CD14-positive monocyte (primary cell): ENCODE results near the gene TBCEL. TPM values are rescaled to one million over a fixed set of nuclear protein-coding genes. Genes with fewer than 3 reads are reported as not detected.
A peak's percentile ranks its signal among the peaks of the same experiment; 100 is the strongest.

Experiments used
- DNase-seq, 3 donors: peaks; one replicate each; pipeline ENCODE4 v3.0.0-alpha.2; 2011 to 2022
- H2AFZ ChIP-seq: 2 replicates; pipeline ENCODE4 v1.6.0; 2012; ENCODE audit warnings: mild to moderate bottlenecking, low read depth, low read length, inconsistent platforms; ENCODE audit not compliant: insufficient read depth, poor library complexity, severe bottlenecking
- H3K27ac ChIP-seq, 2 donors: 1 replicate in 1 of 2; 2 replicates in 1 of 2; pipeline ENCODE4 v1.5.1; 2012 to 2013; ENCODE audit warnings: low read length in 2 of 2, control low read depth in 1 of 2, inconsistent platforms in 1 of 2, low read depth in 1 of 2, mild to moderate bottlenecking in 1 of 2
- H3K27me3 ChIP-seq, 2 donors: one replicate each; pipeline versions ENCODE4 v1.6.0 to v1.6.1; 2011 to 2013; ENCODE audit warnings: low read length in 2 of 2; ENCODE audit not compliant: control insufficient read depth in 2 of 2, insufficient read depth in 2 of 2
- H3K36me3 ChIP-seq, 2 donors: replicated peaks in 1 of 2; 1 replicate in 1 of 2; 2 replicates in 1 of 2; pipeline versions ENCODE4 v1.5.1 to v1.6.1; 2012 to 2013; ENCODE audit warnings: low read length in 2 of 2, control low read depth in 1 of 2, inconsistent platforms in 1 of 2, mild to moderate bottlenecking in 1 of 2; ENCODE audit not compliant: insufficient read depth in 2 of 2, control insufficient read depth in 1 of 2
- H3K4me1 ChIP-seq, 2 donors: 1 replicate in 1 of 2; 2 replicates in 1 of 2; pipeline versions ENCODE4 v1.5.1 to v1.6.1; 2012 to 2013; ENCODE audit warnings: low read length in 2 of 2, control low read depth in 1 of 2, inconsistent platforms in 1 of 2, mild to moderate bottlenecking in 1 of 2, moderate library complexity in 1 of 2; ENCODE audit not compliant: insufficient read depth in 2 of 2, control insufficient read depth in 1 of 2
- H3K4me2 ChIP-seq: replicated peaks from 2 replicates; pipeline ENCODE3; 2012; ENCODE audit warnings: low read length, moderate library complexity, mild to moderate bottlenecking; ENCODE audit not compliant: poor library complexity, severe bottlenecking; ENCODE audit errors: extremely low read depth
- H3K4me3 ChIP-seq, 3 experiments: fragments of 200-600 bp in 1 of 3; sonication (generic) in 1 of 3; replicated peaks in 1 of 3; 1 replicate in 2 of 3; 2 replicates in 1 of 3; pipeline ENCODE4 v1.5.1; 2011 to 2013; ENCODE audit warnings: low read length in 3 of 3, mild to moderate bottlenecking in 3 of 3, control low read depth in 2 of 3, low read depth in 2 of 3, inconsistent platforms in 1 of 3, moderate library complexity in 1 of 3
- H3K79me2 ChIP-seq: 2 replicates; pipeline ENCODE4 v1.6.0; 2012; ENCODE audit warnings: mild to moderate bottlenecking, control low read depth, inconsistent platforms, low read length, moderate library complexity; ENCODE audit not compliant: insufficient read depth
- H3K9ac ChIP-seq: 2 replicates; pipeline ENCODE4 v1.6.0; 2017; ENCODE audit warnings: low read length, mild to moderate bottlenecking; ENCODE audit not compliant: insufficient read depth, poor library complexity, severe bottlenecking
- H3K9me3 ChIP-seq, 2 donors: replicated peaks in 1 of 2; 1 replicate in 1 of 2; 2 replicates in 1 of 2; pipeline versions ENCODE4 v1.5.1 to v1.6.1; 2012 to 2013; ENCODE audit warnings: low read length in 2 of 2, control low read depth in 1 of 2; ENCODE audit not compliant: control insufficient read depth in 1 of 2, insufficient read depth in 1 of 2
- H4K20me1 ChIP-seq: 2 replicates; pipeline ENCODE4 v1.6.0; 2012; ENCODE audit warnings: mild to moderate bottlenecking, low read length, control low read depth, moderate library complexity; ENCODE audit not compliant: insufficient read depth
- H3K27ac Mint-ChIP-seq, 7 donors: one replicate each; pipeline ENCODE4 v1.8.0; 2020; ENCODE audit warnings: mild to moderate bottlenecking in 7 of 7, mixed read lengths in 7 of 7, moderate library complexity in 6 of 7, inconsistent platforms in 2 of 7
- H3K27me3 Mint-ChIP-seq, 3 donors: one replicate each; pipeline ENCODE4 v1.8.0; 2021 to 2022; ENCODE audit warnings: low read depth in 3 of 3, mild to moderate bottlenecking in 3 of 3, mixed read lengths in 3 of 3, moderate library complexity in 3 of 3, inconsistent platforms in 1 of 3
- H3K36me3 Mint-ChIP-seq, 2 donors: one replicate each; pipeline ENCODE4 v1.8.0; 2020; ENCODE audit warnings: mixed read lengths in 2 of 2, inconsistent platforms in 1 of 2, mild to moderate bottlenecking in 1 of 2
- H3K4me1 Mint-ChIP-seq: one replicate; pipeline ENCODE4 v1.8.0; 2020; ENCODE audit warnings: mild to moderate bottlenecking, mixed read lengths
- H3K4me3 Mint-ChIP-seq, 2 donors: one replicate each; pipeline ENCODE4 v1.8.0; 2020; ENCODE audit warnings: mild to moderate bottlenecking in 2 of 2, mixed read lengths in 2 of 2, moderate library complexity in 1 of 2
- H3K9me3 Mint-ChIP-seq, 7 donors: one replicate each; pipeline ENCODE4 v1.8.0; 2020 to 2022; ENCODE audit warnings: mixed read lengths in 7 of 7, mild to moderate bottlenecking in 6 of 7, moderate library complexity in 6 of 7, inconsistent platforms in 2 of 7
- WGBS: methylation state at CpG from one replicate; pipeline ENCODE4 v1.1.5; 2013; ENCODE audit warnings: missing lambda C conversion rate; ENCODE audit not compliant: insufficient coverage; 5-methylcytosine and 5-hydroxymethylcytosine counted together
- intact Hi-C, 2 donors: fragments of 100-400 bp; cut with micrococcal nuclease; formaldehyde crosslinking; loops; one replicate each; pipeline versions ENCODE4 v1.15.0 to v1.15.1; 2023
- polyA plus RNA-seq, 3 donors: library from polyadenylated mRNA; depleted of rRNA in 1 of 3; unstranded in 2 of 3; stranded (reverse) in 1 of 3; fragments of 300-500 nt in 2 of 3; fragments of >200 nt in 1 of 3; fragmentation: Illumina TruSeq in 2 of 3; gene quantifications; 1 replicate in 2 of 3; 2 replicates in 1 of 3; pipeline ENCODE4 v1.2.3, GENCODE V29; 2012 to 2021
- TF ChIP-seq, protein P1 (sequence below): fragments of 200-600 bp; IDR thresholded peaks from one replicate; pipeline ENCODE4 v1.8.0; 2022; ENCODE audit warnings: antibody characterized with exemption, mild to moderate bottlenecking

Gene TBCEL
- polyA plus RNA-seq, 3 donors = 3.9 to 6.5 (median 5.0) TPM

DNA sequence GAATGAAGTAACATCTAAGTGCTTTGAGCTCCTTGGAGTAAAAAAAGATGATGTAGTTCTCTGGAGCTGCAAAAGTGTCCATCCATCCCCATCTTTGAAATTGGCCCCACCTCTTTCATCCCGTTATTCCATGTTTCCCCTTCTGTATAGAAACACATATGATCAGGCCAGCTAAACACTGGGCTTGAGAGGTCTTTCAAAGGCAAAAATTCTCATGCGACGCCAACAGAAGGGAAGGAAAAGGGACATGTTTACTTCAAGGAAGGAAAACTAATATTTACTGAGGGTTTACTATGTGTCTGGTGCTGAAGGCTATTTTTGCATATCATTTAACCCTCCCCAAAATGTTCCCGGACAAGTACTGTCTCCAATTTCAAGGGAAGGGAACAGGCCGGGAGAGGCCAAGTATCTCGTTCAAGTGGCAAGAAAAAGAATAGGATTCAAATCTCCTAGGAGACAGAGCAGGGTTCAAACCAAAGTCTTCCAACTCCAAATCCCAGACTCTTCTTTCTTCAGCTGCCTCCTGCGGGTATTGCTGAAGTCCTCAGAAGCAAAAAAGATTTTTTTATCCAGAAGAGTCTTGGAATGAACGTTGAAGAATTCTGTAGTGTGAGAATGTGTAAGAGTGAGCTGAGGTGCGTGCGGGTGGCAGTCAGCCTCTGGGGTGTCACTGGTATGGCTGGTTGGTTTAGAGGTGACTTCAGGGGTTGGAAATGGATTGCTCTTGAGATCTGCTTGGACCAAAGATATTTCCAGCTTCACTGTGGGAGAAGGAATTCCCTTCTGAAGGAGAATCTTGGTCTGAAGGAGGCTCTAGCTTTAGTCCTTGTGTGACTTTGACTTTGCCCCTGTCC is 87.2 kb downstream of the TBCEL start:
- H3K4me1 Mint-ChIP-seq = no peaks in the 10 kb centered on the region
- peaks cover 12 to 28% (median 20%) of the 10 kb centered on the region in 3 donors for H3K27me3 Mint-ChIP-seq
- no peaks in the 10 kb centered on the region for H3K79me2 ChIP-seq
- H3K27ac Mint-ChIP-seq = peak overlapping the region in 1 of 7 donors; percentile 26
- H4K20me1 ChIP-seq = no peaks in the 10 kb centered on the region
- H3K4me3 Mint-ChIP-seq = no peak overlapping the region
- no peak overlapping the region for H2AFZ ChIP-seq
- intact Hi-C loops = loop anchor here in 1 of 2 donors (10.0 kb wide), 1 partner anchor 596 kb away; the partner anchor contains the start of gene GRIK4
- H3K4me2 ChIP-seq = no peak overlapping the region
- H3K9ac ChIP-seq = no peak overlapping the region
- 97% methylated on average over 4 of the region's 10 CpGs for WGBS
- no peak overlapping the region for H3K4me3 ChIP-seq
- H3K36me3 Mint-ChIP-seq = no peaks in the 10 kb centered on the region
- no peaks in the 10 kb centered on the region for H3K9me3 ChIP-seq
- no peaks in the 10 kb centered on the region for H3K9me3 Mint-ChIP-seq
- no peaks in the 10 kb centered on the region for H3K4me1 ChIP-seq
- no peak overlapping the region for H3K27ac ChIP-seq
- TF ChIP-seq, protein P1, sequence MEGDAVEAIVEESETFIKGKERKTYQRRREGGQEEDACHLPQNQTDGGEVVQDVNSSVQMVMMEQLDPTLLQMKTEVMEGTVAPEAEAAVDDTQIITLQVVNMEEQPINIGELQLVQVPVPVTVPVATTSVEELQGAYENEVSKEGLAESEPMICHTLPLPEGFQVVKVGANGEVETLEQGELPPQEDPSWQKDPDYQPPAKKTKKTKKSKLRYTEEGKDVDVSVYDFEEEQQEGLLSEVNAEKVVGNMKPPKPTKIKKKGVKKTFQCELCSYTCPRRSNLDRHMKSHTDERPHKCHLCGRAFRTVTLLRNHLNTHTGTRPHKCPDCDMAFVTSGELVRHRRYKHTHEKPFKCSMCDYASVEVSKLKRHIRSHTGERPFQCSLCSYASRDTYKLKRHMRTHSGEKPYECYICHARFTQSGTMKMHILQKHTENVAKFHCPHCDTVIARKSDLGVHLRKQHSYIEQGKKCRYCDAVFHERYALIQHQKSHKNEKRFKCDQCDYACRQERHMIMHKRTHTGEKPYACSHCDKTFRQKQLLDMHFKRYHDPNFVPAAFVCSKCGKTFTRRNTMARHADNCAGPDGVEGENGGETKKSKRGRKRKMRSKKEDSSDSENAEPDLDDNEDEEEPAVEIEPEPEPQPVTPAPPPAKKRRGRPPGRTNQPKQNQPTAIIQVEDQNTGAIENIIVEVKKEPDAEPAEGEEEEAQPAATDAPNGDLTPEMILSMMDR = no peak
- DNase-seq = no peak
- H3K36me3 ChIP-seq = no peaks in the 10 kb centered on the region
- peaks cover 5 to 13% of the 10 kb centered on the region in 2 donors for H3K27me3 ChIP-seq

DNA sequence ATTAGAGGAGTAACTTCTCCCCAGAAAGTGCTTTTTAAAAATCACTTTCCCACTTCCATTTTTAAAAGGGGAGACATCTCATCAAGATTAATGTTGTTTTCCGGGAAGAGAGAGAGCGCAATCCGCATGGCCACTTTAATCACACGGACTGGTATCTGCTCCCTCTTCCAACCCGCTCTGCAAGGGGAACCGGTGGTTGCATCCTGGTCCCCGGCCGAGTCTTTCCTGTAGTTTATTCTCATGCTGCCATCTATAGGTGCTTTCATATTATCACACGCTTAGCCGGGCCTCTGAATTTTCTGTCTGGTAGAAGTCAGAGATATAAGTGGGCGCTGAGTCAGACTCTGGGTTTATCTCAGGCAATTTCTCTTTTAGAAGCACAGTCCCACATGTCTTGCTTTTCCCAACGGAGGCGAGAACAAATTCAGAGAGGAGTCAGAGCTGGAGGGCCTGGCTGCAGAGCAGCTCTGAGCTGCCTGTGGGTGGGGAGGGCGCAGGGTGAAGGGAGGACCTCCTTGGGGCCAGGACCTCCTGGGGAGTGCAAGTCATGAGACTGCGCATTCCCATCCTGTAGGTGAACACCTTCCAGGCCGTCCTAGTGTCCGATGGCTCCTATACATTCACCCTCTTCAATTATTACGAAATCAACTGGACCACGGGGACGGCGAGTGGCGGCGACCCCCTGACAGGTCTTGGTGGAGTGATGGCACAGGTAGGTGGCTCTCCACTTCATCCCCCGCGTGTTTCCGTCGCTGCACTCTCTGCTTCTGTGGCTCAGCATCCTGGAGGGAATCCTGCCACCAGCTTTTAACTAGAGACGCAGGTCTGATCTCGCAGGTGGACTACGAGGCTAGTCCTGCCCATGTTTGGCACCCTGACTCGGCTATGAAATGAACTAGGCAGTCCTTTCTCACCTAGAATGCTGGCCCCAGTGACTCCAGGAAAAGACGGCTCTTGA is 88.9 kb downstream of the TBCEL start:
- Histone ChIP-seq H4K20me1 (no peaks in the 10 kb centered on the region), H3K9me3 (no peaks in the 10 kb centered on the region), H3K27me3 (peaks cover 5 to 13% of the 10 kb centered on the region in 2 donors), H3K4me1 (no peaks in the 10 kb centered on the region), H2AFZ (no peak overlapping the region), H3K27ac (no peak overlapping the region), H3K79me2 (no peaks in the 10 kb centered on the region), H3K4me3 (no peak overlapping the region), H3K9ac (no peak overlapping the region), H3K36me3 (no peaks in the 10 kb centered on the region), H3K4me2 (no peak overlapping the region)
- H3K4me3 Mint-ChIP-seq = peak overlapping the region in 1 of 2 donors; percentile 23
- peaks cover 12 to 28% (median 20%) of the 10 kb centered on the region in 3 donors for H3K27me3 Mint-ChIP-seq
- H3K4me1 Mint-ChIP-seq = no peaks in the 10 kb centered on the region
- H3K36me3 Mint-ChIP-seq = no peaks in the 10 kb centered on the region
- peak; percentile 8 to 35 (median 31) for DNase-seq
- intact Hi-C loops = loop anchor here in 1 of 2 donors (10.0 kb wide), 1 partner anchor 598 kb away; the partner anchor contains the start of gene GRIK4
- no peaks in the 10 kb centered on the region for H3K9me3 Mint-ChIP-seq
- TF ChIP-seq, protein P1 = peak; percentile 67
- 73% methylated on average over 17 of the region's 32 CpGs for WGBS
- no peak overlapping the region for H3K27ac Mint-ChIP-seq
